DLD1 (cell line): ENCODE measurements around the gene VPS13A.
"Not testable (repeated sequence)": the region's sequence is repeated elsewhere in the genome, so short reads cannot be mapped to it uniquely, and the experiment has no call there.

ENCODE experiments used
- in situ Hi-C: cut with HindIII; loops from 2 replicates; pipeline ENCODE4 v1.10.0; 2017; ENCODE audit warnings: low sequenced_read_pairs

The VPS13A gene

DNA sequence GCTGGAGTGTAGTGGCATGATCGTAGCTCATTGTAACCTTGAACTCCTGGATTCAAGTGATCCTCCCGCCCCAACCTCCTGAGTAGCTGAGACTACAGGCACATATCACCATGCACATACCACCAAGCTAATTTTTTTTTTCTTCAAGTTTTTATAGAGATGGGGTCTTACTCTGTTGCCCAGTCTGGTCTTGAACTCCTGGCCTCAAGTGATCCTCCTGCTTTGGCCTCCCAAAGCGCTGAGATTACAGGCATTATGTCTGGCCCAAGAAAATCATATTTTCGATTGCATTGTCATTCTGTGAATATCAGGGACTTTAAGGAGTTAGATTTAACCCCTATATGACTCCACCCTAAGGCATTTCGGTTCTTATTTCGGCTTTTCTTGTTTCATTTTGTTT lies 116.6 kb downstream of the VPS13A start:
- in situ Hi-C loops, result no loop called here

- in situ Hi-C loops, result no loop called here
Observed at GRCh38 chr9:77304543-77304942, 127.2 kb downstream of the VPS13A start.

GRCh38 chr9:77305622-77306400 lies 128.5 kb downstream of the VPS13A start:
- in situ Hi-C loops, result no loop called here

- in situ Hi-C loops, result no loop called here
Observed at GRCh38 chr9:77307166-77307565, 129.8 kb downstream of the VPS13A start.

GRCh38 chr9:77316058-77316457 lies 138.7 kb downstream of the VPS13A start:
- in situ Hi-C loops, result no loop called here

DNA sequence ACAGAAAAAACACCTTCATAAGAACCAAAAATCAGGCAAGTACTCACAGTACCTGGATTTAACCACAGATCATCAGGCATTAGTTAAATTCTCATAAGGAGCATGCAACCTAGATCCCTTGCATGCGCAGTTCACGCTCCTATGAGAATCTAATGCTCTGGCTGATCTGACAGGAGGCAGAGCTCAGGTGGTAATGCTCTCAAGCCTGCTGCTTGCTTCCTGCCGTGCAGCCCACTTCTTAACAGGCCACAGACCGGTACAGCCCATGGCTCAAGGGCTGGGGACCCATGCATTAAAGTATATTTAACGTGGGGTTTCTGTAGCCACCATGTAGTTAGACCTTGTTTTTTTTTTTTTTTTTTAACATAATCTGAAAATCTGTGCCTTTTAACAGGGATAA lies 147.7 kb downstream of the VPS13A start:
- in situ Hi-C loops, result no loop called here

GRCh38 chr9:77328102-77328501 lies 150.8 kb downstream of the VPS13A start:
- in situ Hi-C loops, result no loop called here

DNA sequence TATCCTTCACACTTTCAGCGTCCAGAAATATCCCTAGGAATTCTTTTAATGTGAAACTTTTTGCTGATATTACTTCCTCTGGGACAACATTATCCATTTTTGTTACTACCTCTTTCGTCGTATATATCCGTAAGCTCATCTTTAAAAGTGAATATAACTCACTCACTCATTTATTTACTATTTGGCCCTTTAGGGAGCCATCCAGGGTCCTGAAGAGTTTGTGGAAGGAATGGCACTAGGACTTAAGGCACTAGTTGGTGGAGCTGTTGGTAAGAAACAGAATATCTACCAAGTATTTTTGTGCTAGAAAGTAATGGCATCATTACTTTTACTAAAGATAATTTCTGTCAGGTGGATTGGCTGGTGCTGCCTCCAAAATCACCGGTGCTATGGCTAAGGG lies 192.7 kb downstream of the VPS13A start:
- in situ Hi-C loops, result no loop called here

DNA sequence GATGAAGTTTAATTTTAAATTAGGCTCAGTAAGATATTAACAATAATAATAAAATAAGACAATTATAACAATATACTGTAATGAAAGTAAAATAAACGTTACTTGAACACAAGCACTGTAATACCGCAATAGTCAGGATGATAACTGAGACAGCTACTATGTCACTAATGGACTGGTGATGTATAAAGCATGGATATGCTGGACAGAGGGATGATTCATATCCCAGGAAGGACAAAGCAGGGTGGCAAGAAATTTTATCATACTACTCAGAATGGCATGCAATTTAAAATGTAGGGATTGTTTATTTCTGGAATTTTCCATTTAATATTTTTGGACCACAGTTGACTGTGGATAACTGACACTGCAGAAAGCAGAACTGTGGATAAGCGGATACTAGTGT lies 196.9 kb downstream of the VPS13A start:
- in situ Hi-C loops, result no loop called here

DNA sequence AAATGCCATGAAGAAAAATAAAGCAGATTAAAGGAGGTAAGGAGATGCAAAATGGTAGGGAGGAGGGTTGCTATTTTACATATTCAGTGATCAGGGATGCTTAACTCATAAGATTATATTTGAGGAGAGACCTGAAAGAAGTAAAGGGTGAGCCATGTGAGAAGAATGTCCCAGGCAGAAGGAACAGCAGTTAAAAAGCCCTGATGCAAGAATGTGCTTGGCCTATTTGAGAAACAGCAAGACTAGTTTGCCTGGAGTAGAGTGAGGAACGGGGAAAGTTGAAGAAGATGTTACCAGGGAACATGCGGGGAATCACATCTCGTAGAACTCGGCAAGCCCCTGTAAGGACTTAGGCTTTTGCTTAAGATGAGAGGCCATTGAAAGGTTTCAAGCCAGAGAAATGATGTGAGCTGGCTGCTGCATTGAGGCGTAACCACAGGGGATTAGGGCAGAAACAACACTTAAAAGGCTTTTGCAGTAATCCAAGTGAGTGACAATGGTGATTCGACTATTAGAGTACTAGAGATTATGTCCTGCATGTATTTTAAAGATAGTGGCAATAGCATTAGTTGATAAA lies 198.7 kb downstream of the VPS13A start:
- in situ Hi-C loops, result no loop called here

DNA sequence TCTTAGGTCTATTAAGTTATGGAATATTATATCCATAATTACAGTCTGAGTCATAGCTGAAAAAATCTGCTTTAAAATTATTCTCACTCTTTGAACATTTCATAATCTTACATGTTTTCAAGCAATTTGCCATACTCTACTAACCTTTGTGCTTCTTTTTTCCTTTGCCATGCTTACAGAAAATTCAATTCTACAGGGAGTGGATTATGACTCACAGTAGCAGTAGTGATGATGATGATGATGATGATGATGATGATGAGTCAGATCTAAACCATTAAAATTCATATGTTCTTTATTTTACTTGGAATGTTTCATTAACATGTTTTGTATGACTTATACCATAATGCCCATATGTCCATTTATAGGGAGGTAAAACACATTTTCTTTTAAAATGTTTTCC lies 207.1 kb downstream of the VPS13A start:
- in situ Hi-C loops, result no loop called here

- in situ Hi-C loops, result no loop called here
Observed at GRCh38 chr9:77386187-77386586, 208.9 kb downstream of the VPS13A start.

DNA sequence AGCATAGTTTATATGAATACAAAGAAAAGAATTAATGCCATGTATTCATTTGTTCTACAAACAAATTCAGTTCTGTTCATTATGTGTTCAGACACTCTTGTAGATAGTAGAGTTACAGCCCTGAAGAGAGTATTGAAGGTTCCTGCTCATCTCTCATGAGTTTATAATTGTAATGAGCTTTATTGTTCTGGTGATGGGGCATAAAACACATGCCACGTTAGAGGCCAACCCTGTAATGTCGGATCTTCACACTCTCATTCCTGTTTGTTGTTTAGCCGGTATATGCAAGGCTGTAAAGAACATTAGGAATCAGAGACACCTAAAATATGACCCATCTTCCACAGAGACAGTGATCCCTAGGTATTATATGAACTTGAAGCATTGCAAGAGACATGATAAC lies 214.5 kb downstream of the VPS13A start:
- in situ Hi-C loops, result no loop called here

DNA sequence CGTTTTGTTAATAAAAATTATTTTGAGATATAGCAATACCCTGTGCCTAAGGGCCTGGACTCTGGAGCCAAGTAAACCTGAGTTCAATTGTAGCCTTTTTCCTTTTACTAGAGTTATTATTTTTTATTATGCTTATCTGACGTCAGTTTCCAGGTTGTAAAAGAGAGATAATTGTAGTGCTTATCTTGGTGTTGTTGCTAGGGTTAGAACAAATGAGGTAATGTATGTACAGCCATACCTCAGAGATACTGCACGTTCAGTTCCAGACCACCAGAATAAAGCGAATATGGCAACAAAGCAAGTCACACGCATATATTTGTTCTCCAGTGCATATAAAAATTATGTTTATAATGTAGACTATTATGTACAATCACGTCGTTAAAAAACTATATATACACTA lies 215.0 kb downstream of the VPS13A start:
- in situ Hi-C loops, result no loop called here

- in situ Hi-C loops, result not testable (repeated sequence)
Observed at GRCh38 chr9:77398581-77398980, 221.2 kb downstream of the VPS13A start.

DNA sequence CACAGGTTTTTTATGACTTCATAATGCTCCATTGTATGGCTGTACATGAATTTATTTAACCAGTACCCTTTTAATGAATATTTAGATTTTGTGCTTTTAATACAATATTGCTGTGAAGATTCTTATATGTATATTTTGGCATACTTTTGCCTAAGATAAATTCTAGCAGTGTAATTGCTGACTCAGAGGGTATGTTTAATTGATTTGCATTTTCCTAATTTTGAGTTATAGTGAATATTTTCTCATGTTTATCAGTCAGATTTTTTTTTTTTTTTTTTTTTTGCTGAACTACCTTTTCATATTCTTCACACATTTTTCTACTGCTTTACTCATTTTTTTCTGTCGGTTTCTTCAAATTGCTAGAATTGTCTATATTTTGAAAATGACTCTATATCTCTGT lies 222.6 kb downstream of the VPS13A start:
- in situ Hi-C loops, result no loop called here

- in situ Hi-C loops, result no loop called here
Observed at GRCh38 chr9:77402286-77402685, 225.0 kb downstream of the VPS13A start.

GRCh38 chr9:77403239-77403638 lies 225.9 kb downstream of the VPS13A start:
- in situ Hi-C loops, result no loop called here

DNA sequence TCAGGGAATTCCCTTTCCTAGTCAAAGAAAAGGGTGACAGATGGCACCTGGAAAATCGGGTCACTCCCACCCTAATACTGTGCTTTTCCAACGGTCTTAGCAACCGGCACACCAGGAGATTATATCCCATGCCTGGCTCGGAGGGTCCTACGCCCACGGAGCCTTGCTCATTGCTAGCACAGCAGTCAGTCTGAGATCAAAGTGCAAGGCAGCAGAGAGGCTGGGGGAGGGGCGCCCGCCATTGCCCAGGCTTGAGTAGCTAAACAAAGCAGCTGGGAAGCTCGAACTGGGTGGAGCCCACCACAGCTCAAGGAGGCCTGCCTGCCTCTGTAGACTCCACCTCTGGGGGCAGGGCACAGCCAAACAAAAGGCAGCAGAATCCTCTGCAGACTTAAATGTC lies 231.2 kb downstream of the VPS13A start:
- in situ Hi-C loops, result not testable (repeated sequence)

DNA sequence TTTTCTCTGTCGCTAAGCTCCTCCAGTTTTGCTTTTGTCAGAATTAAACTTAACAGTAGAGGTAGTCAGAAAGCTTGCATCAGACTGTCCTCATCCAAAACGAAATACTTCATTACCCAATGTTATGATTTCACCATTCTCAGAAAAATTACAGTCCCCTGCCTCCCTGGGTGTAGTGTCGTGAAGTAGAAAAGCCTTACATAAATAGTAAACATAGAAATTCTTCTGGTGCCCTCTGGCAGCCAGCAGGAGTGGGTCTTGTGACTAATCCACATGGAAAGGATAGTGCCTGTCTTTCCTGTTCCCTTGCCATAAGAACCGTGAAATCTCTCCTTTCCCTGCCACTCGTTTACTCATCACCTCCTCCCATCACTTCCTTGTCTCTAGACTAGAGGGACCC lies 240.2 kb downstream of the VPS13A start:
- in situ Hi-C loops, result no loop called here

GRCh38 chr9:77418226-77418625 lies 240.9 kb downstream of the VPS13A start:
- in situ Hi-C loops, result no loop called here

DNA sequence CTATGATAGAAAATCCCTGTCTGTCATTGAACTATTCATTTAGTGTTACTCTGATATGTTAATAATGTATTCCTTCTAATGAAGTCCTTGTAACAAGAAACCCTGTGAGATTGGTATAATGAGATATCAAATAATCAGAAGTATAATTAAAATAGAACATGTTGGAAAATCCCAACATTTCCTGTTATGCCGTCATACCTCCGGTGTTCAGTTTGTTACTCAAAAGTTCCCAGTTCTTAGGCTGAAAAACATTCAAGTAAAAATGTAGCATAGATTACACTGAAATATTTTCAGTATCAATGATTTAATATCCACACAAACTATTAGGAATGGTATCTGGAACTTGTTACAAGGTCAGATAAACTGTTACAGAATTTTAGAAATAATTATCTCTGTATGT lies 243.3 kb downstream of the VPS13A start:
- in situ Hi-C loops, result no loop called here
